OCI-M2 (cell line): Measurements from ENCODE around the gene GPC6.
"Not testable (repeated sequence)": the region's sequence is repeated elsewhere in the genome, so short reads cannot be mapped to it uniquely, and the experiment has no call there.

Experiments used
- DNase-seq: peaks from one replicate; lab custom pipeline; 2025; ENCODE audit not compliant: unreplicated experiment; lab: John Stamatoyannopoulos, UW

GPC6 gene

DNA sequence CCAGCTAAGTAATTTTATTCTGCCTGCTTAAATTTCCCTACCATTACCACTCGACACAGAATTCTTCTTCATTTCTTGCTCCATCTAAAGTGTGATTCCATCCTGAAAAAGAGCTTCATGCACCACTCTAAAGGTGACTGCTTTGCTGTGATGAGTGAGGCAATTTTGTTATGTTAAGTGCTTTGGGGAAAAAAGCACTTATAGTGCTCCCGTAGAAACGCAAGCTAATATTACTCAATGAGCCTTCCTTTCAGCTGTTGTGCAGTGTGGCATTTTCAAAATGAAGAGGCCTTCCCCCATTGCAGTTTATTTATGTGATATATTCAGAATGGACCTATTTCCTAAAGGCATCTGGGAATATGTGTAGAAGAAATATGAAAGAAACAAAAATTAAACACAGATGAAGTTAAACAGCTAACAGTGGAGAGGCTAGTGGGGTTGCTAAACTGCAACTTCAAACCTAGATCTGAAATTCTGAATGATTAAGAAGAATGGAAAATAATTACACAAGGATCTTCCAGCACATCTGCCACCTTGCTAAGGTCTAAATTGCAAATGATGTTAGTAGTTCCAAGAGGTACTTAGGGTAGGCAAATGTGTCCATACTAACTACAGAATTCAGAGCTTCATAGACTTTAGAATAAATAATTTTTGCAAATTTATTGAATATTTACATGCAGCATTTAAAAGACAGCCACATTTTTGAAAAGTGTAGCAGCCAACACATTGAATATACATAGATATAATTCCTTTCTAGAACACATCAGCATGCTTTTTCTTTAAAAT is 1041.2 kb downstream of the GPC6 start:
- no peak for DNase-seq

DNA sequence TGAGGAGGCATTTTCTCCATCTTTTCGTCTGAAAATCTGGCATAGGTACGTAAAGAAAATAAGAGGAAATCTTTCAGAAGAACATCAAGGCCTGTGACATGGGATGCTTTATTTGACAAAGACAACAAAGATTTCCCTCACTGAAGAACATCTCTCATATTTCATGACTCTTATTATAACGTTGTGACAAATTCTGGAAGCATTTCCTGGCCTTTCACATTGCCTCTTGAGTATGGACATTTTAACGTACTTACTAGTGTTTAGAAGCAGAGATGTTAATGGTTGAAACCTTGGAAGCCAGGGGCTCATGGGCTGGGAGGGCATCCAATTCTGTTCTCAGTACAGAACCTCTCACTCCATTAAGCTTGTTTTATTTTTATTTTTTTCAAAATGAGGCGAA is 1042.1 kb downstream of the GPC6 start:
- no peak for DNase-seq

DNA sequence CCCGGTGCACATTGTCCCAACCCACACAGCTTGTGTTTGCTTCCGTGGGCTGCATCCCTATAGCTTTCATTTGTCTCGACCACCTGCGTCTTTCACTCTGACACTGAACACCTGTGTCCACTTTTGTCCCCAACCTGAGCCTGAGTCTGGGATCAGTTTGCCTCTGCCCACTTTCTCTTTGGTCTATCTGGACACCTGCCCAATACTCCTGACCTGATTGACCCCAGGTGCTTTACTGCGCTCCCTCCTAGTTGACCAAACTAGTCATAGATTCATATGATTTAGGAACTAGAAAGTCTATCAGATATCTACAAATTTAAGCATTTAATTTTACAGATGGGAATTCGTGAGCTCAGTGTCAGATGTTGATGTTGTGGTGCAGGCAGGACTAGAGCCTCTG is 1043.0 kb downstream of the GPC6 start:
- no peak for DNase-seq

DNA sequence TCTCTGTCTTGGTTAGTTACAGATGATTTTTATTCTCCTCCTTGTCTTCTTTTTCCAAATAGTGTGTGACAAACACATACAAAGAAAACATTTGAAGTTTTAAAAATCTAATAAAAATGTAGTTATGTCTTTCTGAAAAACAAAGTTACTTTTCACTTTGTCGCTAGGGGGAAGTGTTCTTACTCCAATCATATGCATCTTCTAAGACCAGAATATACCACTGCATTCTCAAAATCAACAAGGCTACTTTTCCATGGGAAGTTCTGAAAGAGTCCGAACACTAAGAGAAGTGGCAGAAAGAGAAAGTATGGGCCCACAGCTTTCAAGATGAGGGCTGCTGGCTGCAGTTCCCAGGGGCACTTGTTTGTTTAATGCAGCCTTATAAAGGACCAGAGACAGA is 1043.9 kb downstream of the GPC6 start:
- DNase-seq: no peak

DNA sequence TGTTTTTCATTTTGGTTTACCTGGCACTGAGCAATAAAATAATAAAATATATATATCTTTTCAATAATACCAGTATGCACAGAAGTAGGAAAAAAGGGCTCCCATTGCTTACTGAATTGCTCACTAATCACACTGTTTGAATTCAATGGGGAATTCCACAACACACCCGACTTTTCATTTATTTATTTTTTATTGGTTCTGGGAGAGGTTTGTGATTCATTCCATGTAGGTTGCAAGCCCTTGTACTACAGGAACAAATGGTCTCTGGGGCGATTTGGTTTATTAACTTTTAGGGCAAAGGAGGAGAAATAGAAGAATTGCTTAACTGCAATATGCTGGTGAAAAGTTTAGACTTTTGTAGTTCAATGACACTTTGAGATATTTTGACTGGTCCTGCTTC is 1045.4 kb downstream of the GPC6 start:
- DNase-seq: no peak

DNA sequence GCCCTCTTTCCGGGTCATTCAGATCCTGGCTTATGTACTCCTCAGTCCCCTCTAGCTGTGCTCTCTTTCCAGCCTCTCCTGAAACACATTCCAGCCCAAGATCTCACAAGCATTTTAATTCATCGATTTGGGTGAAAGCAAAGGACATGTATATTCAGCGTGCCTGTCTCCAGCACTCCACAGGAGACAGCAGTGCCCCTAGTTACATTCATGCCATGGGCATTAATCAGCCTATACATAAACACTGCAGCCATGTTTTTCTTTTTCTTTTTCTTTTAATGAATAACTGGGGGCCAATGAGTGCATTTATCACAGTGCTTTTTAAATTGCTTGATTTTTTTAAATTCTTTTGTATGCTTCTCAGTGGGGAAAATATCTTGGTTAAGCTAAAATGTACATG is 1053.7 kb downstream of the GPC6 start:
- no peak for DNase-seq

DNA sequence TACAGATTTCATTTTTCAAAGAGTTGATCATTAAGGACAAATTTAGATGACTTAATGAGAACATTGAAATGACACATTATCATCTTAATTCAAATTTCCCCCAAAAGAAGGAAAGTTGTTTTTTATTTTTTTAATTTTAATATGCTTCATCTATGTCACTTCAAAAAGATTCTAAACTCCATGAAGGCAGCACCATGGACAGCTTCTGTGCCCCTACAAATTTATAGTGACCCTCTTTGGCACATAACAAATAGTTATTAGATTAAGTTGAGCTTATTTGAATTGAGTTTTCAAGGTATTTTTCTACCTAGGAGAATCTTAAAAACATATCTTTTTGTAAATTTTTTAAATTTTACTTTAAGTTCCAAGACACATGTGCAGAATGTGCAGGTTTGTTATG is 1054.2 kb downstream of the GPC6 start:
- no peak for DNase-seq

DNA sequence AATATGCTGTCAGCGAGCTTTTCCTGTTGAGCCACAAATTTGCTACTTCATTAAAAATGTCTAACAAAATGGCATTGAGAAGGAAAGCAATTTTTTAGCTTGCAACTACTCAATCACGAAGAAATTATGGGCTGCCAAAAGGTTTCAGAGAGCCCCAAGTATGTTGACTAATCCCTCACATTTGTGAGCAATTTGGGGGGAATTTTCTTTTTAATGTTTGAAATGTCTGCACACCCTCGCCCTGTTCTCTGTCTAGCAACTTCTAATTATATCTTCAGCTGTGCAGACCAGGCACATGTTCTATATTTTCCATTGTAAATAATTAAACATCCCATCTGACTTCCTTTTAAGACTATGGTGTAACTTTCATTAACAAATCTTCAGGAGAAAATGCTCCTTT is 1060.0 kb downstream of the GPC6 start:
- no peak for DNase-seq

DNA sequence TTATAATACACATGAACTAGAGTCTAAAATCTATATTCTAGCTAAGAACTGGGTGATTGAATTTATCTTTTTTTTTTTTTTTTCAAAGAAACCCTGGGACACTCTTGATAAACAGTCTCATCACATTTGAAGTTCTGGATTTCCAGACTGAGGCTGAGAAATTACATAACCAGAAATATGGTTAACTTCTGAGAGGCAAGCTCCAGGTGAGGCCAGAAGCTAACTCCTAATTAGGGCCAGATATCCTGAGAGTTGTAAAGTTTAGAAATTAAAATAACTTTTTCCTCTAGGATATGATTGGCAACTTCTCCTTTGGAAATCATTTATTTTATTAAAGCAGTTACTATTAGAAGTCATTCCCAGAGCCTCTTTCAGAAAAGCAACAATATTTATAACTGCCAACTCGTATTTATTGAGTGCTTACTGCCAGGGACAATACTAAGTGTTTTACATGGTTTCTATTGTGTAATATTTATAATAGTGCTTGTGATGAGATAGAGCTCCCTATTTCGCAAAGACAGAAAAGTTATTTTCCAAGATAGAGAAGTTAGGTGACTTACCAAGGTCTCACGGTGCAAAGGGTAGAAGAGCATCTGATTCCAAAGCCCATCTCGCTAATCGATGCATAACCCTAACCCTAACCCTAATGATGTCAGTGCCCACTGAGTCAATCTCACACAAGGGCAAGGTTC is 1065.2 kb downstream of the GPC6 start:
- DNase-seq: no peak

DNA sequence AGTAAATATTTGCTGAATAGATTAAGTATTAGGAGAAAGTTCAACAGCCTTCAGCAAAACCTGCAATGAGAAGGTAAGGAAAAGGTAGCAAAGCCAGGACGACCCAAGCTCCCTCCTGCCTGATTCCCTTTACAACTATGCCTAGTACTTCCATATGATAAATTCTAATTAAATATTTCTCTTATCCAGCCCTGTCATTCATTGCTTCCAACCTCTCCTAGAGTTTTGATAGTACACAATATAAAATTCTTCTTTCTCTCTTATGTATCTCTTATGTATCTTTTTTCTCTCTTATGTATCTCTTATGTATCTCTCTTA is 1065.7 kb downstream of the GPC6 start:
- no peak for DNase-seq

DNA sequence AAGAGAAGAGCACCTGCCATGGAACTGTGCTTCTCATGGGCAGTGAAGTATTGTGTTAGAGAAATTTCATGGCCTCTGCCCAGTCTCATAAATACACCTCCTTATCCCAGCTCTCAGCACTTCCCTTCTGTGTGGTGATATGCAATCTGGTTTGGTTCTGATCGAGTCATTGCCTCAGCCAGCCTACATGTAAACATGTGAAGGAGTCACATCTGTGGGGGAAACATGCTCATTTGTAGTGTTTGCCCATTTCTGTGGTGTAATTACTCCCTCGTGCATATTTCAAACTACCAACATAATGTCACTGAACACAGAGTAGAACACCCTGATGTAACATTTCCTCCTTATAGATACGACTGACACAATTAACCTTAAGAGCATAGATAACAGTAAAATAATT is 1069.9 kb downstream of the GPC6 start:
- no peak for DNase-seq

DNA sequence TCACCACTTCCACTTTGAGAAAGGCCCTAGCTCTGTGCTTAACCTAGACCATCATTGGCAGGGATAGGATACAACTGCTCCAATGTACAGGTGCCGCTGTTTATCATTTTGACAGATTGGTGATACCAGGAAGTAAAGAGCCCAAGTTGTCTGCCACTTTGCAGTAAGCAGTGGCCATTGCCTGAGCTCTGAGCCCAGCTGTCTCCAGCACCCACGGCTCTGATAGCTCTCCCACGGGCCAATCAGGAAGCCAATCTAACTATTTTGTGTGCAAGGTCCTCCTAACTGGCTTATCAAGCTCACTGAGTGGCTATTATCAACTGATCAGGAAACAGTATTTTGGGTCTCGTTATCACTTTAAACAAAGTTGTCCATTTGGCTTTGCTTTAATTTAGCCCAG is 1071.7 kb downstream of the GPC6 start:
- no peak for DNase-seq

DNA sequence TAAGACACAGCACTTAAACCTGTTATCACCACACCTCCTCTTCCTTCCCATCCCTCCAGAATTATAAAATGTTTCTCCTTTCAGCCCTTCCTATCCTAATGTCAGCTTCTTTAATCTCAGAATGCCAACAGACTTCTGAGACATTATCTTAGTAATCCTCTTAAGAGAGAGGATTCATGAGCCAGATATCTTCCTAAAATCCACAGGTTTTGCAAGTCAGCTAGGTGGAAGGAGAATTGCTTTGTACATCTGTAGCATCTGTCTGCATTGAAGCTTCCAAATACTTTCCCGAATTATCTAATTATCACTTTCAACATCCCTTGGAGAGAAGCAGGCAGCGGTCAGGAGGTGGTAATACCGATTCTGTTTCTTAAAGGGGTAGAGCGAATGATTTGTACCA is 1073.8 kb downstream of the GPC6 start:
- no peak for DNase-seq

DNA sequence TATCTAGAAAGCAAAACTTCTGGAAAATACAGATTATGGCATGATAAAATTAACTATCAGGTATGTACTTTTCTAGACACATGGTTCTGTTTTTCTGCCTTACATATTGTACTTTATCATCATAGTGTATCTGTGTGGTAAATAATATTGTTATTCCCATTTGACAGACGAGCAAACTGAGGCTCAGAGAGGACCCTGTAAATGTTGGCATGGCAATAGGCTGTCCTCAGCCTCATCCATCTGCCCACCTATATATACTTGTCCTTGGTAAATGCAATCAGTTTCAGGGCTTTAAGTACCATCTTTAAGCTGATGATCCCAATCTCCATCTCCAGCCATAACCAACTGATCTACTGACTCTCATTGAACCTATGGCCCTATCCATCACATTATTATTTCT is 1074.9 kb downstream of the GPC6 start:
- DNase-seq: no peak

DNA sequence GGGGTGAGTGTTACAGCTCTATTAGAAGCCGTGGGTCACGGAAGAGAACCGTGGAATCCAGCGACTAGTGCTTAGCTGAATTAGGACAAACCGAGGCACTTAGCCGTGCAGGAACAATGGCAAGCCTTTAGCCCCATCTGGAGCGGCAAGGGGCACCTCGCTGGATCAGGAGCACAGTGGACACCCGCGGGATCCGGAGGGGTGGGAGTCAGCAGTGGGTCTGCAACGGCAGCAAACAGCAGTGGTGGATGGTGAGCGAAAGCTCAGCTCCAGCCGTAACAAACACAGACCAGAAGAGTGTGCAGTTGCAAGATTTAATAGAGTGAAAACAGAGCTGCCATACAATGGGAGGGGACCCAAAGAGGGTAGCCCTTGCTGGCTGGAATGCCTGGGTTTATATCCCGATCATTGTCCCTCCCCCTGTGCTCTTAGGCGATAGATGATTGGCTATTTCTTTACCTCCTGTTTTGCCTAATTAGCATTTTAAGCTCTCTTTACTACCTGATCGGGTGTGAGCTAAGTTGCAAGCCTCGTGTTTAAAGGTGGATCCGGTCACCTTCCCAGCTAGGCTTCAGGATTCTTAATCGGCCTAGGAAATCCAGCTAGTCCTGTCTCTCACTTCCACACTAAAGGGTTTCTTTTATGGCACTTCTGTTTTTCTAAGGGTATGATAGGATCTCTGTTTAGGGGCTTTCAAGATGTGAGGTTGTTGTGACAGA is 1076.4 kb downstream of the GPC6 start:
- not testable (repeated sequence) for DNase-seq

DNA sequence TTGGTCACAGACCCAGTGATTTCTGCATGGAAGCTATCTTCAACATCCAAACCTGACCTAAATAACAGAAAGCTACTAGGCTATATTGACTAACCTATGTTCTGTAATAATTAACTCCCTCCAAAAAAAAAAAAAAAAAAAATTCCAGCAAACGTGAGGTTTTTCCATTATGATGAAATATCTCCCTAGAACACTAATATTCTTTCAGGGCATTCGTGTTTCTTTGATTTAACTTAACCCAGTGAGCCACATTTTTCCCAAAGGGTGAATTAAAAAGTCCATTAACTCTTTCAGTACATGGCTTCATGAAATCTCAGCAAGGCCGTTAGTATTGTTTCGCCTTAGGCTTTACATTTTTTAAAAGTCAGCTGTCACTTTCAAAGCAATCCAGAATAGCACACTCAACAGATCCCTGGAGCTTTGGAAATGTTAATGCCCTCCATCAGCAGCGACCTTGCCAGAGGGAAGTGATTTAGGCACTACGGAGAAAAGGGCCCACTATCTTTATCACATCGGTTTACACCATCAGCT is 1077.1 kb downstream of the GPC6 start:
- no peak for DNase-seq

DNA sequence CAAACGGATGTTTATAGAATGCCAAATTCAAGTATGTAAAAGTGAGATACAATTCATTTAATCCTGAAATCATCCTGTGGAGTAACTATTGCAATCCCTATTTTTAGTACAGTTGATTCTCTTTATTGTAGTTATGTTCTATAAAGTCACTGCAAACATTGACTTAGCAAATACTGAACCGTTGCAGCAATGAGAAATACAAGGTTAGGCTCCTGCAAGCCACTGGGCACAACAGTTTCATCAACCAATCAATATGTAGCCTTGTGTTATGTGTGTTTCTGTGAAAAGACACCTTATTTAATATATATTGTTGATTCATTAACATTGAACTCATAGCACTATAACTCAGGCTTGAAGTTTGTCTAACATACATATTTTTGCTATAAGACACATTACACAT is 1078.4 kb downstream of the GPC6 start:
- DNase-seq: no peak

DNA sequence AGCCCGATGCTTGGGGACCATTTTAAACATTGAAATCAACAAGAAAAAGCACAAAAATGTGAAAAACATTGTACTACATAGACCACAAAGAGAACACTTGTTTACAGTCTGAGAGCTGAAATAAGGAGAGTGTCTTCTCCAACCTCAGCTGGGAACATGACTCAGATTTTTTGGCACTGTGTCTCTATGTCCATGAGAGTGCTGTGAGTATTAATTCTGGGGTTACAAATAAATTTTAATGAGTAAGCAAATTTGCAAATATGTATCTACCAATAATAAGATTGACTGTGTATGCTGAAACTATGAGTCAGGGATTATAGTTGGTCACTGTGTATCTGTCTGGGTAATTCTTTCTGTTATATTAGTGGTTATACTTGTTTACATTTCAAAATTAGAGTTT is 1078.9 kb downstream of the GPC6 start:
- DNase-seq: no peak

DNA sequence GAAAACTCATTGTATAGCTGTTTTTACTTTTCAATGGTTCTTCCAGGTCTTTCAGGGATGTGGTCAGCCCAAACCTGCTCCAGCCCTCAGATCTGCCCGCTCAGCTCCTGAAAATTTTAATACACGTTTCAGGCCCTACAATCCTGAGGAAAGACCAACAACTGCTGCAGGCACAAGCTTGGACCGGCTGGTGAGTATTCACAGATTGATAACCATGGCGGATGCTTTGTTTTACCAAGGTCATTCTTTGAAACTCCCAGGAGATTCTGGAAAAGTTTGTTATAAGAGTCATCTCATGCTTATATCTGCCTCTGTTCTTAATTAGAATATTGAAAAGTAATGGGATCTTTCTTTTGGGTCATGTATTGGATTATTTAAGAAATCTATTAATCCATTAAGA is 1079.3 kb downstream of the GPC6 start:
- no peak for DNase-seq

DNA sequence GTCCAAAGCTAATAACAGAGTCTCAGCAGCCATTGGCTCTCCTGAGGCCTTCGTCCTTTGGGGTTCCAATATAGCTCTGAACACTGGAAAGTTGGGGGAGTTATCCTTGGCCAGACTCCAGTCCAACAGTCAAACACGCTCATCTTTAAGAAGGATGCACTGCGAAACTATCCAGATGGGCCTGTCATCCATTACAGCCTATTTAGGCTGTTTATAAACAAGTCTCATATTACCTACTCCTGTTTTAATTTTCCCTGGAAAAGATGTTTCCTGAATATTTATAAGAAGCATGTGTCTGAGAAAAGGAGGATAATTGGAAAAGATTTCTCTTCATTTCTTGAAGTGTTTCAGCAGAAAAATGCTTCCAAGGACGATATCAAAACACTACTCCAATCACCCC is 1082.2 kb downstream of the GPC6 start:
- DNase-seq: no peak

DNA sequence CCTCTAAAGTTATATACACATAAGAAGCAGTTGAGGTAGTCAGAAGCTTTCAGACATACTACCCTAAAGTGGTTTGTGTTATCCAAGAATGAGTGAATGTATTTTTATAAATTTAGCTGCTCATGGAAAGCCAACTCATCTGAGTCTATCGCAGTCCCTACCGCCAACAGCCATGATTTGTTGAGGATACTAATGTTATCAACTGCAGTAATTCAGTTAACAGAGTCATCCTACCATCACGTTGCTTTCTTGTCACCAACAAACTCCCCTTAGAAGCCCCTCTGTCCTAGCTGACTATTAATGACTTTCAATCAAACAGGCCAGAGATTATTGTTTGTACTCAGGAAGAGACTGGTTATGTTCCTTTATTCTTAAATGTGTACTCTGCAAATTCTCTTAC is 1083.0 kb downstream of the GPC6 start:
- DNase-seq: no peak
